H9 (cell line): ENCODE data around the gene ASTN2. TPM values are rescaled to one million over a fixed set of nuclear protein-coding genes. Genes with fewer than 3 reads are reported as not detected.

Experiments
- DNase-seq: peaks from one replicate; pipeline ENCODE4 v3.0.0-alpha.2; 2017
- H2AFZ ChIP-seq: one replicate; pipeline ENCODE4 v1.6.1; 2013; ENCODE audit warnings: mild to moderate bottlenecking, low read length, control low read depth, moderate library complexity
- H2AK5ac ChIP-seq: 2 replicates; pipeline ENCODE4 v1.6.1; 2013; ENCODE audit warnings: low read length, control low read depth, mixed read lengths; ENCODE audit not compliant: insufficient read length
- H2BK120ac ChIP-seq: one replicate; pipeline ENCODE4 v1.6.1; 2013; ENCODE audit warnings: low read depth, mild to moderate bottlenecking, low read length, control low read depth, inconsistent platforms; ENCODE audit not compliant: poor library complexity, severe bottlenecking
- H2BK12ac ChIP-seq: 2 replicates; pipeline ENCODE4 v1.6.1; 2013; ENCODE audit warnings: low read length, control low read depth, mixed read lengths, low read depth; ENCODE audit not compliant: insufficient read length
- H2BK15ac ChIP-seq: 2 replicates; pipeline ENCODE4 v1.6.1; 2013; ENCODE audit warnings: low read depth, low read length, control low read depth
- H2BK20ac ChIP-seq: one replicate; pipeline ENCODE4 v1.6.1; 2013; ENCODE audit warnings: low read depth, mild to moderate bottlenecking, low read length, control low read depth, inconsistent platforms; ENCODE audit not compliant: poor library complexity, severe bottlenecking
- H2BK5ac ChIP-seq: 2 replicates; pipeline ENCODE4 v1.6.1; 2013; ENCODE audit warnings: low read length, control low read depth, mixed read lengths; ENCODE audit not compliant: insufficient read length
- H3K14ac ChIP-seq: 2 replicates; pipeline ENCODE4 v1.6.1; 2013; ENCODE audit warnings: low read length, control low read depth; ENCODE audit not compliant: insufficient read depth
- H3K18ac ChIP-seq: 2 replicates; pipeline ENCODE4 v1.6.1; 2013; ENCODE audit warnings: low read depth, mild to moderate bottlenecking, mixed read lengths, low read length, control low read depth; ENCODE audit not compliant: insufficient read length
- H3K23ac ChIP-seq: 2 replicates; pipeline ENCODE4 v1.6.1; 2013; ENCODE audit warnings: low read length, control low read depth, mixed read lengths, low read depth; ENCODE audit not compliant: insufficient read length
- H3K23me2 ChIP-seq: 2 replicates; pipeline ENCODE4 v1.6.1; 2013; ENCODE audit warnings: low read depth, mild to moderate bottlenecking, mixed read lengths, low read length, control low read depth; ENCODE audit not compliant: insufficient read length, poor library complexity, severe bottlenecking
- H3K27ac ChIP-seq: 2 replicates; pipeline ENCODE4 v1.5.1; 2013; ENCODE audit warnings: low read length, control low read depth, mixed read lengths, low read depth; ENCODE audit not compliant: insufficient read length
- H3K27me3 ChIP-seq: 2 replicates; pipeline ENCODE4 v1.6.1; 2013; ENCODE audit warnings: low read length, control low read depth, inconsistent platforms; ENCODE audit not compliant: insufficient read depth
- H3K4ac ChIP-seq: 2 replicates; pipeline ENCODE4 v1.6.1; 2013; ENCODE audit warnings: low read depth, mild to moderate bottlenecking, control low read depth, inconsistent platforms, low read length, moderate library complexity
- H3K4me1 ChIP-seq: 2 replicates; pipeline ENCODE4 v1.6.1; 2013; ENCODE audit warnings: low read length, control low read depth, inconsistent platforms; ENCODE audit not compliant: insufficient read depth
- H3K4me2 ChIP-seq: 2 replicates; pipeline ENCODE4 v1.6.1; 2013; ENCODE audit warnings: low read length, control low read depth, mixed read lengths; ENCODE audit not compliant: insufficient read length, insufficient read depth
- H3K56ac ChIP-seq: 2 replicates; pipeline ENCODE4 v1.6.1; 2013; ENCODE audit warnings: low read depth, mild to moderate bottlenecking, mixed read lengths, low read length, control low read depth; ENCODE audit not compliant: insufficient read length
- H3K79me1 ChIP-seq: 2 replicates; pipeline ENCODE4 v1.6.1; 2013; ENCODE audit warnings: low read depth, mild to moderate bottlenecking, moderate library complexity, low read length, control low read depth, inconsistent platforms; ENCODE audit not compliant: insufficient read depth, poor library complexity, severe bottlenecking
- H3K79me2 ChIP-seq: 2 replicates; pipeline ENCODE4 v1.6.1; 2013; ENCODE audit warnings: low read length, control low read depth, inconsistent platforms; ENCODE audit not compliant: insufficient read depth
- H3K9ac ChIP-seq: 2 replicates; pipeline ENCODE4 v1.6.1; 2013; ENCODE audit warnings: low read length, control low read depth, mixed read lengths; ENCODE audit not compliant: insufficient read length; ENCODE audit errors: extremely low read depth
- H3K9me3 ChIP-seq: one replicate; pipeline ENCODE4 v1.6.1; 2013; ENCODE audit warnings: low read depth, low read length, inconsistent platforms; ENCODE audit not compliant: control insufficient read depth
- H3T11ph ChIP-seq: one replicate; pipeline ENCODE4 v1.6.1; 2013; ENCODE audit warnings: mild to moderate bottlenecking, low read length, control low read depth, inconsistent platforms
- H4K20me1 ChIP-seq: one replicate; pipeline ENCODE4 v1.6.1; 2013; ENCODE audit not compliant: control insufficient read depth, insufficient read length, insufficient read depth
- H4K5ac ChIP-seq: 2 replicates; pipeline ENCODE4 v1.6.1; 2013; ENCODE audit warnings: low read depth, mild to moderate bottlenecking, mixed read lengths, low read length, control low read depth; ENCODE audit not compliant: insufficient read length
- H4K8ac ChIP-seq: replicated peaks from 2 replicates; pipeline ENCODE4 v1.6.1; 2013; ENCODE audit warnings: low read length, control low read depth, mixed read lengths, low read depth; ENCODE audit not compliant: insufficient read length
- H4K91ac ChIP-seq: 2 replicates; pipeline ENCODE4 v1.6.1; 2013; ENCODE audit warnings: low read depth, mild to moderate bottlenecking, moderate library complexity, mixed read lengths, low read length, control low read depth; ENCODE audit not compliant: insufficient read length
- H3K27ac Mint-ChIP-seq, 3 experiments: 2 replicates in 2 of 3; 3 replicates in 1 of 3; pipeline ENCODE4 v1.8.0; 2020 to 2021; ENCODE audit warnings: mixed read lengths in 3 of 3, mild to moderate bottlenecking in 1 of 3, moderate library complexity in 1 of 3
- H3K27me3 Mint-ChIP-seq: 2 replicates; pipeline ENCODE4 v1.8.0; 2021; ENCODE audit warnings: low read depth, mild to moderate bottlenecking, moderate library complexity, mixed read lengths
- H3K36me3 Mint-ChIP-seq, 3 experiments: 2 replicates in 2 of 3; 3 replicates in 1 of 3; pipeline ENCODE4 v1.8.0; 2020 to 2021; ENCODE audit warnings: low read depth in 3 of 3, mixed read lengths in 3 of 3; ENCODE audit not compliant: insufficient read depth in 1 of 3
- H3K4me1 Mint-ChIP-seq, 2 experiments: 2 replicates each; pipeline ENCODE4 v1.8.0; 2020; ENCODE audit warnings: mixed read lengths in 2 of 2
- H3K4me3 Mint-ChIP-seq, 2 experiments: 2 replicates in 1 of 2; 3 replicates in 1 of 2; pipeline ENCODE4 v1.8.0; 2020 to 2021; ENCODE audit warnings: mild to moderate bottlenecking in 2 of 2, mixed read lengths in 2 of 2, moderate library complexity in 1 of 2
- H3K9me3 Mint-ChIP-seq, 2 experiments: 2 replicates in 1 of 2; 3 replicates in 1 of 2; pipeline ENCODE4 v1.8.0; 2020; ENCODE audit warnings: mild to moderate bottlenecking in 2 of 2, mixed read lengths in 2 of 2, moderate library complexity in 1 of 2
- WGBS: extraction: QIAGEN DNeasy Blood & Tissue Kit; methylation state at CpG from one replicate; pipeline ENCODE4 v1.1.7; 2013; ENCODE audit warnings: missing lambda C conversion rate, low lambda C conversion rate, mixed read lengths; ENCODE audit not compliant: insufficient read length; ENCODE audit errors: extremely low coverage; 5-methylcytosine and 5-hydroxymethylcytosine counted together
- total RNA-seq: library from RNA; stranded (reverse); gene quantifications from 2 replicates; pipeline ENCODE4 v1.2.1, GENCODE V29; 2021
- TF ChIP-seq, protein P1 (sequence below): fragments of 200-600 bp; sonication (generic); conservative IDR thresholded peaks from 3 replicates; pipeline ENCODE4 v1.8.0; 2021; ENCODE audit warnings: antibody characterized with exemption, mild to moderate bottlenecking

The ASTN2 gene
- total RNA-seq, 1 experiment from 2014 or later, result 9.7 TPM

DNA sequence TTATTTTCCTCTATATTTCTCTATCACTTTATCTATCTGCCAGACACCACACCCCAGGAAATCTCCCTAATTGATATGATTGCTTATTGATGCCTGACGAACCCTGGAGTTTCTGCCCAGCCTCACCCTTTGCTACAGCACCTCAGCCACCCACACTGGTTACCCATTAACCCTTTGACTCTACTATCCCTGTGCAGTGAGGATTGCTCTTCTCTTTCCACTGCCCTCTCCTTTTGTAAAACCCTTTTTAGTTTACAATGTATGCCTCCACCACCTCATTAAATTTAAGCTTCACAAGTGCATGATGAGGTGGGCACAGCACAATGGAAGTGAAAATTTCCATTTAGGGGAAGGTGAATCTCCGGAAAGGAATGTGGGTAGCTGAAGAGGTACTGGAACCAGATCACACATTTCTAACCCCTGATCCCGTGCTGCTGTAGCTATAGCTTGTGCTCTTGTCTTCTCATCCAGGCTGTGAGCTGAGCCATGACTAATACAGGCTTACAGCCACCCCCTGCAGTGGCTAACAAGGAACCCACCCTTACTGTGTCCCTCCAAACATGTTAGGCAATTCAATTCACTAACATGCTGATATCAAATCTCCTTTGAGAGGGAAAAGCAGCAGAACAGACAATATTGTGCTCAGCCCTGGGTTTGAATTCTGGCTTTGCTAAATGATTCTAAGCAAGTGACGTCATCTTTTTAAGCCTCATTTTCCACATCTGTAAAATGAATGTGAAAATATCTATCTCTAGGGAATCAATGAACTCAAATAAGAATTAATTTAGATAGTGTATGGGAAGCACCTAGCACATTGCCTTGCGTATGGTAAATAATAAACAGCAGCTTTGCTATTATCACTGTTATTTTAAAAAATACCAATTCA is 914.6 kb downstream of the ASTN2 start:
- H4K91ac ChIP-seq, result no peak overlapping the region
- no peaks in the 10 kb centered on the region for H3K79me1 ChIP-seq
- Mint-ChIP-seq H3K9me3 (no peaks in the 10 kb centered on the region), H3K4me3 (no peak overlapping the region), H3K36me3 (no peaks in the 10 kb centered on the region), H3K27me3 (peaks cover 2% of the 10 kb centered on the region), H3K27ac (peak overlapping the region in 1 of 3 experiments; percentile 19; a peak in 2 of 7 replicates), H3K4me1 (peaks cover 10 to 11% of the 10 kb centered on the region in 2 experiments)
- H3T11ph ChIP-seq, result no peak overlapping the region
- no peak overlapping the region for H2AK5ac ChIP-seq
- no peak overlapping the region for H2AFZ ChIP-seq
- no peaks in the 10 kb centered on the region for H4K20me1 ChIP-seq
- no peak overlapping the region for H2BK12ac ChIP-seq
- no peaks in the 10 kb centered on the region for H3K79me2 ChIP-seq
- H3K56ac ChIP-seq, result no peak overlapping the region
- H2BK5ac ChIP-seq, result no peak overlapping the region
- H3K27me3 ChIP-seq, result no peaks in the 10 kb centered on the region
- H3K4me1 ChIP-seq, result no peaks in the 10 kb centered on the region
- no peaks in the 10 kb centered on the region for H3K9me3 ChIP-seq
- H3K9ac ChIP-seq, result no peak overlapping the region
- TF ChIP-seq, protein P1, sequence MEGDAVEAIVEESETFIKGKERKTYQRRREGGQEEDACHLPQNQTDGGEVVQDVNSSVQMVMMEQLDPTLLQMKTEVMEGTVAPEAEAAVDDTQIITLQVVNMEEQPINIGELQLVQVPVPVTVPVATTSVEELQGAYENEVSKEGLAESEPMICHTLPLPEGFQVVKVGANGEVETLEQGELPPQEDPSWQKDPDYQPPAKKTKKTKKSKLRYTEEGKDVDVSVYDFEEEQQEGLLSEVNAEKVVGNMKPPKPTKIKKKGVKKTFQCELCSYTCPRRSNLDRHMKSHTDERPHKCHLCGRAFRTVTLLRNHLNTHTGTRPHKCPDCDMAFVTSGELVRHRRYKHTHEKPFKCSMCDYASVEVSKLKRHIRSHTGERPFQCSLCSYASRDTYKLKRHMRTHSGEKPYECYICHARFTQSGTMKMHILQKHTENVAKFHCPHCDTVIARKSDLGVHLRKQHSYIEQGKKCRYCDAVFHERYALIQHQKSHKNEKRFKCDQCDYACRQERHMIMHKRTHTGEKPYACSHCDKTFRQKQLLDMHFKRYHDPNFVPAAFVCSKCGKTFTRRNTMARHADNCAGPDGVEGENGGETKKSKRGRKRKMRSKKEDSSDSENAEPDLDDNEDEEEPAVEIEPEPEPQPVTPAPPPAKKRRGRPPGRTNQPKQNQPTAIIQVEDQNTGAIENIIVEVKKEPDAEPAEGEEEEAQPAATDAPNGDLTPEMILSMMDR, result no peak
- no peak overlapping the region for H2BK120ac ChIP-seq
- H2BK15ac ChIP-seq, result no peak overlapping the region
- no peak overlapping the region for H3K18ac ChIP-seq
- WGBS, result no CpG with 5 or more reads among the region's 5 CpGs
- H2BK20ac ChIP-seq, result no peak overlapping the region
- H3K23me2 ChIP-seq, result no peaks in the 10 kb centered on the region
- H4K8ac ChIP-seq, result no peak overlapping the region
- H3K4ac ChIP-seq, result no peak overlapping the region
- no peak overlapping the region for H3K23ac ChIP-seq
- no peak overlapping the region for H3K4me2 ChIP-seq
- no peak overlapping the region for H3K14ac ChIP-seq
- no peak overlapping the region for H3K27ac ChIP-seq
- DNase-seq, result no peak
- no peak overlapping the region for H4K5ac ChIP-seq
